ENCODE results near the gene CTXN3.

Gene CTXN3

DNA sequence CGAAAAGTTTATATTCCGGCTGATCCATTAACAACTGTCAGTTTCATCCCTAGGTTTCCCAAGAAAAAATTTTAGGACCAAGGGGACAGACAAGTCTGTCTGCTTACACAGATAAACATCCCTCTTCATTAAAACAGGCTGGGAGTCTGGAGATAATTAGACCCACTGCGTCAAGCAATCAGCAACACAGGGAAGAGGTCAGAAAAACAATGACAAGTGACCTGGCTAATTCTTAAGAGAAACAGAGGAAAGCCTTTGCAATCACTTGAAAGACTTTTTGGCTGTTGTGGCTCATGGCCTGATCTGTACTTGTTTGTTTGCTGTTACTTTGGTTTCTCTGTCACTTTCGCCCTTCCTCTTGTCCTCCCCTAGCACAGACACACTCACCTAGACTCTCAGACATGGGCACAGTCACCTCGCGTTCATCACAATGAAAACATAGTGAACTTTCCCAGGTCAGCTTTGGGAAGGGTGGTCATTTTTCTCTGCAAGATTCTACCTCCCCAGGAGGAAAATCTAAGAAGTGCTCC is 51.4 kb downstream of the CTXN3 start:
- DNase-seq, result no peak

- no peak for DNase-seq
Measured at GRCh38 chr5:127702434-127702833, 53.6 kb downstream of the CTXN3 start.

- DNase-seq, result no peak
Measured at GRCh38 chr5:127702926-127703561, 54.2 kb downstream of the CTXN3 start, which contains the start of gene CCDC192. Gene CCDC192, plus strand, starts transcription at chr5:127703391. Its CDS starts 55 bp downstream, at chr5:127703446.

GRCh38 chr5:127705120-127705892 is 56.4 kb downstream of the CTXN3 start:
- no peak for DNase-seq

- DNase-seq, result no peak
Measured at GRCh38 chr5:127706691-127707090, 57.8 kb downstream of the CTXN3 start.

DNA sequence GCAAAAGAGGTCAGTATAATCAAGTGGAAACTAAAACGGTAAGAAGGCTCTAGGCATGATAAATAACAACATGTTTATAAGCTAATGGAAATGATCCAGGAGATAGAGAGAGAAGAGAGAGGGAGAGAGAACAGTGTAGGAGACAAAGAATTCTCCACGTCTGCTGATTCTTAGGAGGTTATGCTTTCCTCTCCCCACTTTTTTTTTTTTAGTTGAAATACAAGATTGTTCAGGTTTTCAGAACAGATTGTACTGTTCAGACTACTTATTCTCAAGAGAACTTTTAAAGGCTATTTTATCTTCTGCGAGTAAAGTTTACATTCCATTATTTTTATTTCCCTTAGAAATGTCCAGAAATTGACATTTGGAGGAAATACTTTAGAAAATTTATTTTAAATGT is 58.3 kb downstream of the CTXN3 start:
- no peak for DNase-seq
